Measurements from ENCODE around the gene GAB2. TPM values are rescaled to one million over a fixed set of nuclear protein-coding genes. Genes with fewer than 3 reads are reported as not detected.

GAB2 gene
- total and polyA plus RNA-seq, 10 of the 15 experiments (the other 5 are each of a cell fraction or from before 2014, with no cell fraction given), result 0.69 to 12.6 (median 3.8) TPM

DNA sequence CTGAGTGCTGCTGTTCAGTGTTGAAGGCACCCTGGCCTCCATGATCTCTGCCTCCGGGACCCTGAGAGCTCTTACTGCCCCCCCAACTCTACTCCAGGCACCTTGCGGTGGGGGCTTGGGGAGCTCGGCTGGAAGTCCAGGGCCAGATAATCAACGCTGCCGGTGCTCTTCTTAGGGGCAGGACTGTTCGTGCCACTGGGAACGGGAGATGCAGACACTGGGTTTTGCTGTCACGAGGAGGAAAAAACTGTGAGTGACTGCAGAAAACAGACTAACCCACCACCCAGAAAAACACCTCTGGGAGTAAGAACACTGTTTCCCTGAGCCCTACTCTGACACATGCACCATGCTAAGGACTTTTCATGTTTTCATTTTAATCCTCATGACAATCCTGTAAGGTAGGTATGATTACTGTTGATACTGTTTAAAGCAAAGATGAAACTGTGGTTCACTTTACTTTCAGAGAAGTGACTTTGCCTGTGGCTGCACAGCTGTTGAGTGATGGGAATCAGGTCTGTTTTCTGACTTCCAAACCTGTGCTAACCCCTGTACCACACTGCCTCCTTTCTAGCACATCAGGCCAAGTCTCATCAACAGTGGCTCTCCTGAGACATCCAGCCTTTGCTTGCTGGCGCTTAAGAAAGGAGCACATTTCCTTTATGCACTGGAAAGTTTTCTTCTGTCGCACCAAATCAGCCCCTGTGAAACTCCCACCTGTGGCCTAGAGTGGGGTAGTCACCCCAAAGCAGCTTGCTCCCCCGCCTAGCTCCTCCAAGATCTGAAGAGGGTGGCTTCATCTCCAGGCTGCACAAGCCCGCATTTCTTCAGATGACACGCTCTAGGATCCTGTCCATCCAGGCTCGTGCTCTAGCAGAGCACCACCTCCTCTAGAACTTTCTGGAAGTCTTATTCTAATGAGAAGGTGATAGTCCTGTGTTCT lies 197.1 kb downstream of the GAB2 start (continued):
- TF ChIP-seq, protein P1, sequence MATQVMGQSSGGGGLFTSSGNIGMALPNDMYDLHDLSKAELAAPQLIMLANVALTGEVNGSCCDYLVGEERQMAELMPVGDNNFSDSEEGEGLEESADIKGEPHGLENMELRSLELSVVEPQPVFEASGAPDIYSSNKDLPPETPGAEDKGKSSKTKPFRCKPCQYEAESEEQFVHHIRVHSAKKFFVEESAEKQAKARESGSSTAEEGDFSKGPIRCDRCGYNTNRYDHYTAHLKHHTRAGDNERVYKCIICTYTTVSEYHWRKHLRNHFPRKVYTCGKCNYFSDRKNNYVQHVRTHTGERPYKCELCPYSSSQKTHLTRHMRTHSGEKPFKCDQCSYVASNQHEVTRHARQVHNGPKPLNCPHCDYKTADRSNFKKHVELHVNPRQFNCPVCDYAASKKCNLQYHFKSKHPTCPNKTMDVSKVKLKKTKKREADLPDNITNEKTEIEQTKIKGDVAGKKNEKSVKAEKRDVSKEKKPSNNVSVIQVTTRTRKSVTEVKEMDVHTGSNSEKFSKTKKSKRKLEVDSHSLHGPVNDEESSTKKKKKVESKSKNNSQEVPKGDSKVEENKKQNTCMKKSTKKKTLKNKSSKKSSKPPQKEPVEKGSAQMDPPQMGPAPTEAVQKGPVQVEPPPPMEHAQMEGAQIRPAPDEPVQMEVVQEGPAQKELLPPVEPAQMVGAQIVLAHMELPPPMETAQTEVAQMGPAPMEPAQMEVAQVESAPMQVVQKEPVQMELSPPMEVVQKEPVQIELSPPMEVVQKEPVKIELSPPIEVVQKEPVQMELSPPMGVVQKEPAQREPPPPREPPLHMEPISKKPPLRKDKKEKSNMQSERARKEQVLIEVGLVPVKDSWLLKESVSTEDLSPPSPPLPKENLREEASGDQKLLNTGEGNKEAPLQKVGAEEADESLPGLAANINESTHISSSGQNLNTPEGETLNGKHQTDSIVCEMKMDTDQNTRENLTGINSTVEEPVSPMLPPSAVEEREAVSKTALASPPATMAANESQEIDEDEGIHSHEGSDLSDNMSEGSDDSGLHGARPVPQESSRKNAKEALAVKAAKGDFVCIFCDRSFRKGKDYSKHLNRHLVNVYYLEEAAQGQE (IDR thresholded peaks at IDR 0.05; ENCODE audit: low read depth, low read length), result no peak
- TF ChIP-seq ESRRA (IDR thresholded peaks at IDR 0.05; ENCODE audit: low read length) (no peak), MXI1 (IDR thresholded peaks at IDR 0.05; ENCODE audit: low read depth, low read length) (no peak), JUNB (IDR thresholded peaks at IDR 0.05) (no peak), CBX3 (IDR thresholded peaks at IDR 0.05; ENCODE audit: borderline replicate concordance, low read depth) (no peak)

DNA sequence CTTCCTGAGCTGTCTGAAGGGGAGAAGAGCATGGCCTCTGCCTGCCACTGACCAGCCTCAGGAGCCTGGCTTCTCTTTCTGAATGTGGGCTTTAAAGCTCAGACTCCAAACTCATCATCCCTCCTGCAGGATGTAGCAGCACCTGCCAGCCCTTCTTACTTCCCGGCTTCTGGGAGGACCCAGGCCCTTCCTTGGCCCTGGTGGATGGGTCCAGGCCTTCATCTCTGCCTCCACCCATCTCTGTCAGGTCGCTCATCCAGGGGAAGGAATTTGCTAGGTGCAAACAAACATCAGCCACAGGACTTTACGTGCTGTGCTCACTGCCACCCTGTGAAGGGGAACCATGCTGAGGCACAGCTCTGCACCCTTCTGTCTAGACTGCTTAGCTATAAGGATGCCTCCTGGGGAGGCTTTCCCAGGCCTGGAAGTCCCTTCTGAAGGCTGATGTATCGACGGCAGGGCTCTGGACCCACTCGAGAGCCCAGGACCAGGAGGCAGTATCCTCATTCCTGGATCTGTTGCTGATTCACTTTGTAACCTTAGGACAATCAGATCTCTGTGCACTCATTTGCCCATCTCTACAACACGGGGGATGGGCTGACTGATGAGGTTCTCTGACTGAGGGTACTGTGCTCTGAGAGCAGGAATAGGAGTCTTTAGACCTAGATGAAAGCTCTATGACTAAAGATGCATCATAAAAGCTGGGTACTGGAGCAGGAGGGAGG lies 198.0 kb downstream of the GAB2 start:
- intact Hi-C loops (cut with micrococcal nuclease; ENCODE audit: unreplicated experiment), result no loop called here
- ATAC-seq, result no peak
- POLR2A ChIA-PET, result no interaction called here
- TF ChIP-seq ZNF207 (IDR thresholded peaks at IDR 0.05; ENCODE audit: borderline replicate concordance), result no peak
- no peak for TF ChIP-seq LARP7 (IDR thresholded peaks at IDR 0.05)
- no peak for TF ChIP-seq SMAD5 (IDR thresholded peaks at IDR 0.05; ENCODE audit: low read depth)
- TF ChIP-seq ATF3 (IDR thresholded peaks at IDR 0.05; ENCODE audit: borderline replicate concordance, extremely low read depth, low read depth, low read length), result no peak
- no peak for TF ChIP-seq NFXL1 (IDR thresholded peaks at IDR 0.05; ENCODE audit: borderline replicate concordance)
- no peak for TF ChIP-seq CREB1 (IDR thresholded peaks at IDR 0.05; ENCODE audit: low read depth)
- TF ChIP-seq USF1 (IDR thresholded peaks at IDR 0.05; ENCODE audit: borderline replicate concordance, extremely low read length, insufficient read depth, low read depth, low read length), result no peak
- TF ChIP-seq EZH2 (IDR thresholded peaks at IDR 0.05; ENCODE audit: borderline replicate concordance, control insufficient read depth, low read depth, low read length), result no peak
- no peak for TF ChIP-seq BHLHE40 (IDR thresholded peaks at IDR 0.05; ENCODE audit: borderline replicate concordance in 1 of 2, low read depth in 2 of 2, low read length in 1 of 2)
- no peak for TF ChIP-seq RBBP5 (conservative IDR thresholded peaks at IDR 0.05)
- no peak for TF ChIP-seq MYB (IDR thresholded peaks at IDR 0.05; ENCODE audit: borderline replicate concordance, low read depth, low read length)

More for the DNA sequence above, 198.0 kb downstream of the GAB2 start:
- in situ Hi-C loops (cut with MboI), result loop anchor here (5.0 kb wide), 1 partner anchor 343 kb away; no protein-coding TSS in a partner anchor
- ChIA-PET CTCF (interaction anchor here (1.4 to 1.5 kb wide), 3 partner anchors 8 to 199 kb away, joined by 3 to 6 read pairs (median 3); partner anchors contain the start of gene GAB2), SMC1A (ENCODE audit: uncharacterized antibody, unreplicated experiment) (interaction anchor here (0.6 to 1.5 kb wide), 2 partner anchors 8 to 44 kb away, joined by 3 to 6 read pairs; no protein-coding TSS in a partner anchor), RAD21 (ENCODE audit: unreplicated experiment) (interaction anchor here (1.3 kb wide), 1 partner anchor 8 kb away, joined by 3 read pairs; no protein-coding TSS in a partner anchor)
- Histone ChIP-seq H3K9ac (ENCODE audit: control insufficient read depth, insufficient read depth, low read length) (no peak overlapping the region), H3K9me3 (replicated peaks; ENCODE audit: control insufficient read depth, insufficient read depth, low read length) (no peaks in the 10 kb centered on the region), H3K4me2 (ENCODE audit: control insufficient read depth, insufficient read depth) (no peak overlapping the region), H3K79me2 (ENCODE audit: control insufficient read depth, insufficient read depth, low read length) (no peaks in the 10 kb centered on the region), H2AFZ (ENCODE audit: control insufficient read depth, low read depth, low read length) (no peak overlapping the region), H3K4me3 (no peak overlapping the region), H3K36me3 (ENCODE audit: control insufficient read depth in 2 of 2, insufficient read depth in 2 of 2, low read length in 1 of 2) (peaks cover 0 to 8% of the 10 kb centered on the region in 2 experiments; a peak in 2 of 4 replicates), H4K20me1 (ENCODE audit: control insufficient read depth, insufficient read depth) (no peaks in the 10 kb centered on the region), H3K4me1 (ENCODE audit: control insufficient read depth, insufficient read depth, low read length) (peaks cover 35% of the 10 kb centered on the region), H3K27ac (ENCODE audit: control insufficient read depth, insufficient read depth) (no peak overlapping the region), H3K27me3 (replicated peaks in 1 of 2; ENCODE audit: control insufficient read depth in 2 of 2, insufficient read depth in 2 of 2, low read length in 1 of 2) (no peaks in the 10 kb centered on the region)
- 65% methylated on average over 7 of the region's 7 CpGs for WGBS (ENCODE audit: insufficient coverage, insufficient replicate concordance, low lambda C conversion rate, missing lambda C conversion rate)
- FAIRE-seq (no peak), DNase-seq (ENCODE audit: low read depth, low spot score) (no peak)
- no TSS peak for BruUV-seq (replicated peaks)
